ENCODE measurements around the gene CLIC5.

The CLIC5 gene

GRCh38 chr6:46022106-46022948 is 6.7 kb upstream of the CLIC5 start:
- Histone ChIP-seq H3K9me3 (ENCODE audit: control insufficient read depth, low read length) (no peaks in the 10 kb centered on the region), H3K4me1 (ENCODE audit: control insufficient read depth, insufficient read depth, low read length, poor library complexity, severe bottlenecking) (no peaks in the 10 kb centered on the region), H3K27ac (ENCODE audit: insufficient read depth, low read length, poor library complexity, severe bottlenecking) (no peak overlapping the region), H3K27me3 (replicated peaks; ENCODE audit: control insufficient read depth, insufficient read depth, low read length, poor library complexity, severe bottlenecking) (no peaks in the 10 kb centered on the region), H3K4me3 (ENCODE audit: insufficient read depth, low read depth, low read length, poor library complexity, severe bottlenecking) (no peak overlapping the region), H3K36me3 (ENCODE audit: control insufficient read depth, insufficient read depth, low read length) (no peaks in the 10 kb centered on the region)
- DNase-seq: no peak

- Histone ChIP-seq H3K36me3 (ENCODE audit: control insufficient read depth, insufficient read depth, low read length) (no peaks in the 10 kb centered on the region), H3K27ac (ENCODE audit: insufficient read depth, low read length, poor library complexity, severe bottlenecking) (no peak overlapping the region), H3K4me1 (ENCODE audit: control insufficient read depth, insufficient read depth, low read length, poor library complexity, severe bottlenecking) (peaks cover 17% of the 10 kb centered on the region), H3K4me3 (ENCODE audit: insufficient read depth, low read depth, low read length, poor library complexity, severe bottlenecking) (no peak overlapping the region), H3K27me3 (replicated peaks; ENCODE audit: control insufficient read depth, insufficient read depth, low read length, poor library complexity, severe bottlenecking) (no peaks in the 10 kb centered on the region), H3K9me3 (ENCODE audit: control insufficient read depth, low read length) (no peaks in the 10 kb centered on the region)
- DNase-seq: no peak
Measured at GRCh38 chr6:46017726-46018125, 2.1 kb upstream of the CLIC5 start.

GRCh38 chr6:46016063-46016608 is 476 bp upstream of the CLIC5 start:
- peak overlapping the region; percentile 77 for H3K4me3 ChIP-seq (ENCODE audit: insufficient read depth, low read depth, low read length, poor library complexity, severe bottlenecking)

GRCh38 chr6:46014511-46015118 is 1.0 kb downstream of the CLIC5 start:
- no peak for DNase-seq
- Histone ChIP-seq H3K27ac (ENCODE audit: insufficient read depth, low read length, poor library complexity, severe bottlenecking) (peak overlapping the region; percentile 62), H3K27me3 (replicated peaks; ENCODE audit: control insufficient read depth, insufficient read depth, low read length, poor library complexity, severe bottlenecking) (no peaks in the 10 kb centered on the region), H3K9me3 (ENCODE audit: control insufficient read depth, low read length) (no peaks in the 10 kb centered on the region), H3K4me1 (ENCODE audit: control insufficient read depth, insufficient read depth, low read length, poor library complexity, severe bottlenecking) (peaks cover 43% of the 10 kb centered on the region), H3K4me3 (ENCODE audit: insufficient read depth, low read depth, low read length, poor library complexity, severe bottlenecking) (peak overlapping the region; percentile 77), H3K36me3 (ENCODE audit: control insufficient read depth, insufficient read depth, low read length) (no peaks in the 10 kb centered on the region)

More at GRCh38 chr6:46016063-46016608, 476 bp upstream of the CLIC5 start:
- no peaks in the 10 kb centered on the region for H3K27me3 ChIP-seq (replicated peaks; ENCODE audit: control insufficient read depth, insufficient read depth, low read length, poor library complexity, severe bottlenecking)
- H3K9me3 ChIP-seq (ENCODE audit: control insufficient read depth, low read length): no peaks in the 10 kb centered on the region
- DNase-seq: no peak
- H3K4me1 ChIP-seq (ENCODE audit: control insufficient read depth, insufficient read depth, low read length, poor library complexity, severe bottlenecking): peaks cover 33% of the 10 kb centered on the region
- no peaks in the 10 kb centered on the region for H3K36me3 ChIP-seq (ENCODE audit: control insufficient read depth, insufficient read depth, low read length)
- H3K27ac ChIP-seq (ENCODE audit: insufficient read depth, low read length, poor library complexity, severe bottlenecking): peak overlapping the region; percentile 62

- no peaks in the 10 kb centered on the region for H3K36me3 ChIP-seq (ENCODE audit: control insufficient read depth, insufficient read depth, low read length)
- H3K27me3 ChIP-seq (replicated peaks; ENCODE audit: control insufficient read depth, insufficient read depth, low read length, poor library complexity, severe bottlenecking): no peaks in the 10 kb centered on the region
- H3K4me3 ChIP-seq (ENCODE audit: insufficient read depth, low read depth, low read length, poor library complexity, severe bottlenecking): peak overlapping the region; percentile 77
- peaks cover 43% of the 10 kb centered on the region for H3K4me1 ChIP-seq (ENCODE audit: control insufficient read depth, insufficient read depth, low read length, poor library complexity, severe bottlenecking)
- no peak for DNase-seq
- H3K9me3 ChIP-seq (ENCODE audit: control insufficient read depth, low read length): no peaks in the 10 kb centered on the region
- peak overlapping the region; percentile 62 for H3K27ac ChIP-seq (ENCODE audit: insufficient read depth, low read length, poor library complexity, severe bottlenecking)
Measured at GRCh38 chr6:46014046-46014445, 1.6 kb downstream of the CLIC5 start.

- Histone ChIP-seq H3K27ac (ENCODE audit: insufficient read depth, low read length, poor library complexity, severe bottlenecking) (peak overlapping the region; percentile 62), H3K27me3 (replicated peaks; ENCODE audit: control insufficient read depth, insufficient read depth, low read length, poor library complexity, severe bottlenecking) (no peaks in the 10 kb centered on the region)
Measured at GRCh38 chr6:46013639-46014038, 2.0 kb downstream of the CLIC5 start.

GRCh38 chr6:46012834-46013233 is 2.8 kb downstream of the CLIC5 start:
- no peak for DNase-seq
- Histone ChIP-seq H3K27me3 (replicated peaks; ENCODE audit: control insufficient read depth, insufficient read depth, low read length, poor library complexity, severe bottlenecking) (no peaks in the 10 kb centered on the region), H3K27ac (ENCODE audit: insufficient read depth, low read length, poor library complexity, severe bottlenecking) (peak overlapping the region; percentile 73), H3K9me3 (ENCODE audit: control insufficient read depth, low read length) (no peaks in the 10 kb centered on the region), H3K4me3 (ENCODE audit: insufficient read depth, low read depth, low read length, poor library complexity, severe bottlenecking) (no peak overlapping the region), H3K36me3 (ENCODE audit: control insufficient read depth, insufficient read depth, low read length) (no peaks in the 10 kb centered on the region), H3K4me1 (ENCODE audit: control insufficient read depth, insufficient read depth, low read length, poor library complexity, severe bottlenecking) (peaks cover 43% of the 10 kb centered on the region)

More at GRCh38 chr6:46013639-46014038, 2.0 kb downstream of the CLIC5 start:
- DNase-seq: no peak
- peak overlapping the region; percentile 77 for H3K4me3 ChIP-seq (ENCODE audit: insufficient read depth, low read depth, low read length, poor library complexity, severe bottlenecking)
- no peaks in the 10 kb centered on the region for H3K36me3 ChIP-seq (ENCODE audit: control insufficient read depth, insufficient read depth, low read length)
- peaks cover 43% of the 10 kb centered on the region for H3K4me1 ChIP-seq (ENCODE audit: control insufficient read depth, insufficient read depth, low read length, poor library complexity, severe bottlenecking)
- H3K9me3 ChIP-seq (ENCODE audit: control insufficient read depth, low read length): no peaks in the 10 kb centered on the region

GRCh38 chr6:46011188-46012085 is 4.2 kb downstream of the CLIC5 start:
- peak overlapping the region; percentile 73 for H3K27ac ChIP-seq (ENCODE audit: insufficient read depth, low read length, poor library complexity, severe bottlenecking)
- peak; percentile 44 to 48 (median 45) for DNase-seq
- no peaks in the 10 kb centered on the region for H3K36me3 ChIP-seq (ENCODE audit: control insufficient read depth, insufficient read depth, low read length)
- no peaks in the 10 kb centered on the region for H3K27me3 ChIP-seq (replicated peaks; ENCODE audit: control insufficient read depth, insufficient read depth, low read length, poor library complexity, severe bottlenecking)
- H3K9me3 ChIP-seq (ENCODE audit: control insufficient read depth, low read length): no peaks in the 10 kb centered on the region
- peak overlapping the region; percentile 11 for H3K4me3 ChIP-seq (ENCODE audit: insufficient read depth, low read depth, low read length, poor library complexity, severe bottlenecking)
- peaks cover 43% of the 10 kb centered on the region for H3K4me1 ChIP-seq (ENCODE audit: control insufficient read depth, insufficient read depth, low read length, poor library complexity, severe bottlenecking)

- Histone ChIP-seq H3K27me3 (replicated peaks; ENCODE audit: control insufficient read depth, insufficient read depth, low read length, poor library complexity, severe bottlenecking) (no peaks in the 10 kb centered on the region), H3K4me1 (ENCODE audit: control insufficient read depth, insufficient read depth, low read length, poor library complexity, severe bottlenecking) (peaks cover 40% of the 10 kb centered on the region), H3K4me3 (ENCODE audit: insufficient read depth, low read depth, low read length, poor library complexity, severe bottlenecking) (no peak overlapping the region), H3K27ac (ENCODE audit: insufficient read depth, low read length, poor library complexity, severe bottlenecking) (peak overlapping the region; percentile 73), H3K36me3 (ENCODE audit: control insufficient read depth, insufficient read depth, low read length) (no peaks in the 10 kb centered on the region), H3K9me3 (ENCODE audit: control insufficient read depth, low read length) (no peaks in the 10 kb centered on the region)
- no peak for DNase-seq
Measured at GRCh38 chr6:46010771-46011170, 4.9 kb downstream of the CLIC5 start.

All from effector memory CD4-positive, alpha-beta T cell (primary cell).